ENCODE results near the gene SNX32.
"Not testable (repeated sequence)": the region's sequence is repeated elsewhere in the genome, so short reads cannot be mapped to it uniquely, and the experiment has no call there.

SNX32 gene

GRCh38 chr11:65887723-65888162 lies 54.0 kb downstream of the SNX32 start:
- DNase-seq, result no peak

- peak; percentile 98 for DNase-seq
Observed at GRCh38 chr11:65888163-65888814, 54.5 kb downstream of the SNX32 start, which contains the start of gene FIBP. Gene FIBP (minus strand): TSS chr11:65888471. CDS start chr11:65888418, 53 bp downstream.

DNA sequence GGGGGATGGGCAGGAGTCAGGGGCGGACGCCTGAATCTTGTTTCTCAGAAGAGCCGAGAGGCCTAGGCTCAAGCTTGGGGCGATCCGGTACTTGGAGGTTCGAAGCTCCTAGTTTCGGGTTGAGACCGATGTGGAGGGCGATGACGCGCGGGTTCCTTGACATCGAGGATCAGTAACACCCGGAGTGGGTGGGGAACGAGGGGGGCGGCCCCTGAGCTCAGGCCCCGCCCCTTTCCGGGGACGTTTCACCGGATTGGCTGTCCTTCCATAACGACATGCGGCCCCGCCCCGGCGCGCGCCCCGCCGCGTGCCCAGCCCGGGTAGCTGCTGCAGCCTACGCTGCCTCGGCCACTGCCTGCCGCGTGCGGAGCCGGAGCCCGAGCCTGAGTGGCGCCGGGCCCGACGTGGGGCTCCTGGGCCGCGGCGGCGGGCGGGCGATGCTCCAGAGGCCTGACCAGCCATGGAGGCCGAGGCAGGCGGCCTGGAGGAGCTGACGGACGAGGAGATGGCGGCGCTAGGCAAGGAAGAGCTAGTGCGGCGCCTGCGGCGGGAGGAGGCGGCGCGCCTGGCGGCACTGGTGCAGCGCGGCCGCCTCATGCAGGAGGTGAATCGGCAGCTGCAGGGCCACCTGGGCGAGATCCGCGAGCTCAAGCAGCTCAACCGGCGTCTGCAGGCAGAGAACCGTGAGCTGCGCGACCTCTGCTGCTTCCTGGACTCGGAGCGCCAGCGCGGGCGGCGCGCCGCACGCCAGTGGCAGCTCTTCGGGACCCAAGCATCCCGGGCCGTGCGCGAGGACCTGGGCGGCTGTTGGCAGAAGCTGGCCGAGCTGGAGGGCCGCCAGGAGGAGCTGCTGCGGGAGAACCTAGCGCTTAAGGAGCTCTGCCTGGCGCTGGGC lies 56.8 kb downstream of the SNX32 start, which contains the start of gene CCDC85B:
Gene CCDC85B, plus strand, starts transcription at position 350 of the 895 bp plus-strand sequence. Its CDS starts 111 bp downstream, at position 461.
- peak; percentile 97 for DNase-seq

GRCh38 chr11:65891219-65892136 lies 57.7 kb downstream of the SNX32 start:
- peak; percentile 81 for DNase-seq

- DNase-seq, result not testable (repeated sequence)
Observed at GRCh38 chr11:65892137-65892540, 58.4 kb downstream of the SNX32 start.

DNA sequence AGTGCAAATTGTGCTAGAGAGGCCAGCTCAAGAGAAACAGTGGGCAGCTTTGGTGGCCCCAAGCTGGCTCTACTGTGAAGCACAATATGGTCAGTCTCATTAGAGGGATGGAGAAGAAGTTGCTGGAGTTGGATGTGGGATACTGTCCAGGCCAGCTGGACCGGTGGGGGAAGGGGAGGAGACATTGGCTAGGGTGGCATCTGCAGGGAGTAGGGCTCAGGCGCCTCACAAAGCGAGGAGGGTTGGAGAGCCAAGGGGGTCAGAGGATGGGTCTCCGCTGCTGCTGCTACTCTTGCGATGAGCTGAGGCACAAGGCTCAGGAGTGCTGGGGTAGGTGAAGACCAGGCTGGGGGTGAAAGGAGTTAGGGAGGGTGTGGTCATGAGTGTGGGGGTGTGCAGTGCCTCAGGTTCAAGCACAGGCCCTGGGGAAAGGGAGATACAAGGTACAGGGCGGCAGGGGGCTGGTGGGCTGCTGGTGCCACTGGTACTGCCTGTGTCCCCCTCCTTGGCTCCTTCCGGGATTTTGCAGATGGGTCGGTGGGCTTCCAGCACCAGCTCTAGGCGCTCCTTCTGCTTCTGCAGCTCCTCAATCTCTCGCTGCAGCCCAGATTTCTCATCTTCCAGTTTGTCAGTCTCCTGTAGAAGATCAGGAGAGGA lies 59.0 kb downstream of the SNX32 start:
- DNase-seq, result peak; percentile 53

DNA sequence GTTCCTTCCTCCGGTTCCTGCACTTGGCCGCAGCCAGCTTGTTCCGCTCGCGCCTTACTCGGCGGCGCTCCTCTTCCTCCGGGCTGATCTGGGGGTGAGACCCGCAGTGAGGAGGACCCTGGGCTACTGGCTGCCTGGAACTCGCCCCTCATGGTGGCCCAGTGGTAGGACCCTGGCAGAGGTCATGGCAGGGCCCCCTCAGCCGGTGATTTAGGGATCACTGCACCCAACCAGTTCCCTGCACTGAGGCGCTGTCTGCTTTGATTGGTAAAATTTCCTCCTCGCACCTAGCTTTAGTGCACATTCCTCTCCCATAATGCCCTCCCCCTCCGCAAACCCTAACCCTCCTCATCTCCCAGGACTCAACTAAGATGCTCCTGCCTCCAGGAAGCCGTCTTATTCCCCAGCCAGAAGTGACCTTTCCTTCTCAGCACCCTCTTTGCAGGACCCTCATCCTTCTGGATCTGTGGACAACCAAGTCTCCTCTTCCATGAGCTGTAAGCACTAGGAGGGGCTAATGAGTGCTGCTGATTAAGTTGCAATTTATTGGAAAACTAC lies 60.4 kb downstream of the SNX32 start:
- peak; percentile 46 for DNase-seq

GRCh38 chr11:65895482-65895981 lies 61.8 kb downstream of the SNX32 start:
- DNase-seq, result no peak

DNA sequence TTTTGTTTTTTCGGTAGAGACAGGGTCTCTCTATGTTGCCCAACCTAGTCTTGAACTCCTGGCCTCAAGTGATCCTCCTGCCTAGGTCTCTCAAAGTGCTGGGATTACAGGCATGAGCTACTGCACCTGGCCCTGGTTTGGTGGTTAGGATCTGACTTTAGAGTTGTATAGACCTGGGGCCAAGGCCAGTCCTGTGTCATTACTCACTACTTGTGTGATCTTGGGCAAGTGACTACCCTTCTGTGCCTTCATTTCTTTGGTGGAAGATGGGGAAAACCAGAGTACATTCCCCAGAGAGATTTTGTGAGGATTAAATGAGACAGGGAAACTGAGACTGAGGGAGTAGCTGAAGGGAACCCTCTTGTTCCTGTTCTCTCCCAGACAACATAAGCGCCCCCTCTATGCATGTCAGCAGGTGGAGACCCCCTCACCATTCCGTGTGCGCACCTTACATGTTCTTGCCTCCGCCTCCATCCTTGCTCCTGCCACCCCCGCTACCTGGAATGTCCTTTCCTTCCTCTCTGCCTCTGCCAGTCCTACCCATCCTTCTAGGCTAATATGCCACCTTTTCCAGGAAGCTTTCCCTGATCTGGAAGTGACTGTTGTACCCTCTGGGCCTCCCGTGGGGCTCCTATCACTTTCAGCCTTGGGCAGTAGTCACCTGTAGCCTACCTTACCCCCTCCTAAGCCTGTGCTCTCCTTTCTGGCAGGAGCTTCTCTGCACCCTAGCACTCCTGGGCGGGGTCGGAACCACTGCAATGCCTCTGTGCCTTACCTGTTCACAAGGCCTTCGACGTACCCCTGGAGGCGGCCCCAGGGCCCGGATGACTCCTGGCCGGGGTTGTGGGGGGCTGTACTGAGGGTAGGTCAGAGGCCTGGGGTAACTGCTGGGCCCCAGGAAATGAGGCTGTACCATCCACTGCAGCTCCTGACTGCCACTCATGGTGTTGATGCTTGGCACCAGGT lies 62.6 kb downstream of the SNX32 start:
- DNase-seq, result no peak

DNA sequence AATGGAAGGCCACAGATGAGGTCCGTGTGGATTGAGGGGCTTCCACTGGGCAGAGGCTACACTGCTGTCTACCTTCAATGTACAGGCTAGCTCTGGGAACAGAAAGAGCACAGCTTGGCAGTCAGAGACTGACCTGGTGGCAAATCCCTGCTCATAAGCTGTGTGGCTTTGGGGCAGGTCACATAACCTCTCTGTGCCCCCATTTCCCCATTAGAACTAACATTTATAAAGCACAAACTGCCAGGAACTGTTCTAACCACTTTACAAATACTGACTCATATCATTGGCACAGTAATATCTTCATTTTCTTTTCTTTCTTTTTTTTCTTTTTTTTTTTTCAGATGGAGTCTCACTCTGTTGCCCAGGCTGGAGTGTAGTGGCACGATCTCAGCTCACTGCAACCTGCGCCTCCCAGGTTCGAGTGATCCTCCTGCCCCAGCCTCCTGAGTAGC lies 63.3 kb downstream of the SNX32 start:
- DNase-seq, result no peak

- no peak for DNase-seq
Observed at GRCh38 chr11:65898656-65899355, 65.0 kb downstream of the SNX32 start.

DNA sequence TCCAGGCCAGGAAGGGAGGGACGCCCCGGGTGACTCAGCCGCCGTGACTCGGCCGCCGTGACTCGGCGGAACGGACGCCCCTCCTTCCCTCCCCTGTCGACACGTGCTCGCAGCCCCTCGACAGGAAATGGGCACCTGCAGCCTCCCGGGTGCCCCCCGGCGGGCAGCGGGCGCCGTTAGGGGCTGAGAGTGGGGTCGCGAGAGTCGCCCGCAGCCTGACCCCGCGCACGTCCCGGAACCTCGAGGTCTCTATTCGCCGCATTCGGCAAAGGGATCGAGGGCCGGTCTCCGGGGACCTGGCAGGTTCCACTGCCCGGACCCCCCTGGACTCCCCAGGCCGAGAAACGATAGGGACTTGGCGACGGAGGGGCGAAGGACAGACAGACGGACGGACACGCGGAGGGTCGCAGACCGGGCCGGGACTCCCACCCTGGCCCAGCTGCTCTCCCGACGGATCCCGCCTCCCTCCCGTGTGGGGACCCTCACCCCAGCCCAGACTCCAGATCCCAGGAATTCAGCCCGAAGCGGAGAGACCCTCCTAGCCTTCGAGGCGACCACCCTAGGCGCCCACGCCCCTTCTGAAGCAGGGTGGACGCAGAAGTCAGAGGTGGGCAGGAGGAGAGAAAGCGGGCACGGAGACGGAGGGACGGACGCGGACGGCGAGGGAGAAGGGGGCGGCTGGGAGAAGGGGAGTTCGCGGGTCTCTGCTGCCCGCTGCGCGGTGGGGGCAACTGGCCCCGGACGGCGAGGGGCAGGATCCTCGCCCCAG lies 65.8 kb downstream of the SNX32 start:
- DNase-seq, result peak; percentile 90

DNA sequence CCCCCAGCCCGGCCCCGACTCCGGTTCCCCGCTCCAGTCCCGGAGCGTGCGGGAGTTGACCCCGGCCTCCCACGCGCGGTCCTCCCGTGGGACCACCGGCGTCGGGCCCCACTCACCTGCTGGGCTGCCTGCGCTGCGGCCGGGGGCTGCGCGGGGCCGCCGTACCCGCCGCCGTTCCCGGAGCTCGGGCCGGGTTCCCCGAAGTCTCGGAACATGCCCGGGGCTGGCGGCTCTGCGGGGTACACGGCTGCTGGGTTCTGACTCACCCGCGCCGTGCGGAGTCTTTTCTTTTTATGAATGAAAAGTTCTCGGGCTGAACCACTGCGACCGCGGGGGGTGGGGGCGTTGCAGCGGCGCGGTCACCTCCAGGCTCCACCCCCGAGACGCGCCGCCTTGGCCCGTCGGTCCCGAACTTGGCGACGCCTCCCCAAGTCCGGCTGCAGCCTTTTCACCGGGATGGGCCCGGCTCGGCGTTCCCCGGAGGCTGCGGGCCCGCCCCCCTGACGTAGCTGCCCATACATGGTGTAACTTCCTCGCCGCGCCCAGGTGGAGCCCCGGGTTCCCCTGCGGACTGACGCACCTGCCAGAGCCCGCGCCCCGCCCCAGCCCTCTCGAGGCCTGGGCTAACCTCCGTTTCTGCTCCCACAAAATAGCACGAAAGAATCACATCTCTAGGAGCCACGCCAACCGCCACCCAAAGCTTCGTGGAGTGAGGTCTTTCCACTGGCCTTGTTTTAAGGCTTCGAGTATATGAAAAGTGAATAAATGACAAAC lies 66.5 kb downstream of the SNX32 start, which contains the start of gene FOSL1:
Gene FOSL1, minus strand, starts transcription at position 264 of the 774 bp plus-strand sequence. Its CDS starts 49 bp downstream, at position 215.
- DNase-seq, result peak; percentile 97

DNA sequence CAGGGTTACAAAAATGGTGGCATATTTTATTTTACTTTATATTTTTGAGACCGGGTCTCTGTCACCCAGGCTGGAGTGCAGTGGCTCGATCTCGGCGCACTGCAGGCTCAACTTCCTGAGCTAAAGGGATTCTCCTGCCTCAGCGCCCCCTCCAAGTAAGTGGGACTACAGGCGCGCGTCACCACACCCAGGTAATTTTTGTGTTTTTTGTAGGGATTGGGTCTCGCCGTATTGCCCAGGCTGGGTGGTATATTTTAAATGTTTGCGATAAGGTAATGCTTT lies 67.1 kb downstream of the SNX32 start:
- no peak for DNase-seq

DNA sequence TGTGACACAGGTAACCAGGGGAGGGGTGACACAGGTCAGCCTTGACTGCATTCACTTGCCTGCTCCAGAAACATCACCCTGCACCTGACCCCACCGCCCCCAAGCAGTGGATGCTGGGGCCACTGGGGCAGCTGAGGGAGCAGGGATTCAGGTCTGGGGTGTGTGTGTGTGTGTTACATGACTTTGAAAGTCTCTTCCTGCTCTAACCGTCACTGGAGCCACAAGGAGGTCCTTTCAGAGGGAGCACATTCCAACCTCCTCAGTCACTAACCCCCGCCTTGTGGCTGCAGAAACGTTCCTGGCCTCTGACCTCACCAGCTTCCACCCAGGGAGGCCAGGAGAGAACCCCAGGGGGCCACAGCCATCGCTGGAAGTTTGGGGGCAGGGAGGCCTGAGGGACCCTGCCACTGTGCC lies 69.3 kb downstream of the SNX32 start:
- DNase-seq, result peak; percentile 98
